KOPT-K1 (cell line): ENCODE results near the gene BAG5.

Experiments used
- H3K27ac ChIP-seq: fragments of 200-600 bp; sonication (generic); 2 replicates; pipeline ENCODE4 v1.5.1; 2016; ENCODE audit warnings: antibody characterized with exemption, mild to moderate bottlenecking, low read depth, low read length; ENCODE audit not compliant: poor library complexity, severe bottlenecking
- H3K36me3 ChIP-seq: fragments of 200-600 bp; sonication (generic); 2 replicates; pipeline ENCODE4 v1.5.1; 2017; ENCODE audit warnings: antibody characterized with exemption, mild to moderate bottlenecking, low read length, moderate library complexity; ENCODE audit not compliant: insufficient read depth
- H3K9me3 ChIP-seq: fragments of 200-600 bp; sonication (generic); 2 replicates; pipeline ENCODE4 v1.5.1; 2017; ENCODE audit warnings: antibody characterized with exemption, low read length, mild to moderate bottlenecking; ENCODE audit not compliant: insufficient read depth, poor library complexity, severe bottlenecking

BAG5 gene

GRCh38 chr14:103508521-103509329, 53.7 kb downstream of the BAG5 start:
- Histone ChIP-seq H3K27ac (no peak overlapping the region), H3K9me3 (no peaks in the 10 kb centered on the region), H3K36me3 (peaks cover 74% of the 10 kb centered on the region)

GRCh38 chr14:103507751-103508150, 54.7 kb downstream of the BAG5 start:
- H3K27ac ChIP-seq: no peak overlapping the region
- H3K36me3 ChIP-seq: peaks cover 83% of the 10 kb centered on the region
- no peaks in the 10 kb centered on the region for H3K9me3 ChIP-seq
